Mucosa of stomach (tissue), 1 donor: ENCODE data around the gene GLIS2.

Experiments
- H3K27me3 ChIP-seq: one replicate; pipeline ENCODE4 v1.7.0; 2013; ENCODE audit warnings: mild to moderate bottlenecking, low read length; ENCODE audit not compliant: control insufficient read depth, insufficient read depth
- H3K36me3 ChIP-seq: one replicate; pipeline ENCODE4 v1.7.0; 2013; ENCODE audit warnings: low read length; ENCODE audit not compliant: control insufficient read depth, insufficient read depth
- H3K4me1 ChIP-seq: one replicate; pipeline ENCODE4 v1.7.0; 2013; ENCODE audit warnings: mild to moderate bottlenecking, low read length; ENCODE audit not compliant: control insufficient read depth, insufficient read depth
- H3K4me3 ChIP-seq: one replicate; pipeline ENCODE4 v1.7.0; 2013; ENCODE audit warnings: low read length
- H3K9ac ChIP-seq: one replicate; pipeline ENCODE4 v1.7.0; 2013; ENCODE audit warnings: mild to moderate bottlenecking, low read length, moderate library complexity
- H3K9me3 ChIP-seq: one replicate; pipeline ENCODE4 v1.7.0; 2013; ENCODE audit warnings: mild to moderate bottlenecking, low read length, moderate library complexity; ENCODE audit not compliant: control insufficient read depth
- donor health status: Pancreatic carcinoma.

Gene GLIS2

DNA sequence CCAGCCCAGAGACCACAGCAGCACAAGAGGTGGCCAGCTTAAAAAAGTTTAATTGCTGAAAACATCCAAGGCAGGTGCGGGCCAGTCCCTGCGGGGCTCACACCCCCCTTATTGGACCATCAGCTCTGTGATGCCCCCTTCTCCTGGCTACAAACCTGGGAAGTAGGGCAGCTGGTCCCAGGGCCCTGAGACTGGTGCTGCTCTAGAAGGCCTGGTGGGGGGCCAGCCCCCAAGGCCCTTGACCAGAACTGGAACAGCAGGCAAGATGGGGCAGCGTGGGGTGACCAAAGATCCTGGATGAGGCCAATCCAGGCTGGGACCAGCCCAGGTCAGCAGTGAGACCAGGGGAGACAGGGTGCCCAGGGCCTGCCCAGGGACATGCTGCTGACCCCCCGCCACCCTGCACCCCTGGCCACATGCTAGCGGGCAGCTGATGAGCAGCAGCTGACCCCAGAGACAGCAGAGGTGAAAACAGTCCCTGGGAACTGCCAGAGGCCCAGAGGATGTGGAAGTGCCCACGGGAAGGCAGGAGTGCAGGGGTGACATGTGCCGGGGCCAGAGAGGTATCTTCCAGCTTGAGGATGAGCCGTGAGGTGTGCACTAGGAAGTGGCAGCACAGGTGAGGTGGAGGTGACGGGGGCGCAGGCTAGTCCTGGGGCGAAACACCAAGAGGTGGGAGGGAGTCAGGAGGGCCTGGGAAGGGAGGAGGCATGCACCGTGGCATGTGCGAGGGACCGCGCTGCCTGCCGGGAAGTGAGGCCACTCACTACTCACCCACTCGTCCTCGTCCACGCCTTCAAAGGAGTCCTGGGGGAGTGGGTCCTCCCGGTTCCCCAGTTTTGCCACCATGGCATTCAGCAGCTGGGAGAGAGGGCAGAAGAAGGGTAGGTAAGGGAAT, 38.9 kb downstream of the GLIS2 start:
- Histone ChIP-seq H3K9ac (no peak overlapping the region), H3K4me3 (no peak overlapping the region), H3K9me3 (no peaks in the 10 kb centered on the region), H3K27me3 (no peaks in the 10 kb centered on the region), H3K36me3 (no peaks in the 10 kb centered on the region), H3K4me1 (peaks cover 15% of the 10 kb centered on the region)

DNA sequence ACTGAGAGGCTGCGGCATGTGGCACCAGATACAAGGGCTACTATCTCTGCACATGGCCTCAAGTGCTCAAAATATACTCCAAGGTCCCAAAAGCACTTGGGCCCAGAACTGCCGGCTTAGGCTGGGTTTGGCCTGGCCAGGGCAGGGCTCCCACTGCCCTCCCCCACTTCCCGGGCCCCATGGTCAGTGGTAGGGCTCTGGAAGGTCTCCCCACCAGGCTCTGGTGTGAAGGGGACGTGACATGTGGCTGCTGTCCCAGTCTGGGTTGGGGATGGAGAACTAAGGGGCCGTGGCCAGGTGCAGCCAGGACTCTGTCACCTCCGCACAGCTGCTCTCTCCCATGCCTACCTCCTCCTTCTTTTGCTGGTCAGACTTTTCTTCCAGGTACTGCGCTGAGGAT, 41.0 kb downstream of the GLIS2 start:
- no peaks in the 10 kb centered on the region for H3K27me3 ChIP-seq
- H3K4me3 ChIP-seq = no peak overlapping the region
- peaks cover 5% of the 10 kb centered on the region for H3K4me1 ChIP-seq
- H3K9me3 ChIP-seq = no peaks in the 10 kb centered on the region
- peaks cover 5% of the 10 kb centered on the region for H3K36me3 ChIP-seq
- H3K9ac ChIP-seq = no peak overlapping the region

DNA sequence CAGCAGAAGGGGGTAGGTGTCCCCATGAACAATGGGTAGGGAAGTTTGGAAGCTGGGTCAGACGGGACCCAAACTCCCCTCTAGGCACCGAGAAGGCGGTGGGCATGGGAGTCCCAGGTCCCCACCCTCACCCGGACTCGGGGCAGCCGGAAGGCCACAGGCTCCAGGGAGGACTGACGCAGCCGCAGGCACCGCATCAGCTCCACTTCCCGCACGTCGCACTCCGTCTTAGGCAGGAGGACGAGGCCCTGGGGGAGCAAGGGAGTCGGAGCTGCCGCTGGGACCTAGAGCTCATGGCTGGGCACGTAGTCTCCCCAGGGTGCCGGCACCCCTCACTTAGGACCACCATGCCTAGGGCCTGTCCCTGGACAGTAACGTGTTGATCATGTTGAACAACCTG, 42.4 kb downstream of the GLIS2 start:
- Histone ChIP-seq H3K9me3 (no peaks in the 10 kb centered on the region), H3K9ac (no peak overlapping the region), H3K27me3 (no peaks in the 10 kb centered on the region), H3K4me3 (no peak overlapping the region), H3K36me3 (peaks cover 15% of the 10 kb centered on the region), H3K4me1 (peaks cover 5% of the 10 kb centered on the region)

DNA sequence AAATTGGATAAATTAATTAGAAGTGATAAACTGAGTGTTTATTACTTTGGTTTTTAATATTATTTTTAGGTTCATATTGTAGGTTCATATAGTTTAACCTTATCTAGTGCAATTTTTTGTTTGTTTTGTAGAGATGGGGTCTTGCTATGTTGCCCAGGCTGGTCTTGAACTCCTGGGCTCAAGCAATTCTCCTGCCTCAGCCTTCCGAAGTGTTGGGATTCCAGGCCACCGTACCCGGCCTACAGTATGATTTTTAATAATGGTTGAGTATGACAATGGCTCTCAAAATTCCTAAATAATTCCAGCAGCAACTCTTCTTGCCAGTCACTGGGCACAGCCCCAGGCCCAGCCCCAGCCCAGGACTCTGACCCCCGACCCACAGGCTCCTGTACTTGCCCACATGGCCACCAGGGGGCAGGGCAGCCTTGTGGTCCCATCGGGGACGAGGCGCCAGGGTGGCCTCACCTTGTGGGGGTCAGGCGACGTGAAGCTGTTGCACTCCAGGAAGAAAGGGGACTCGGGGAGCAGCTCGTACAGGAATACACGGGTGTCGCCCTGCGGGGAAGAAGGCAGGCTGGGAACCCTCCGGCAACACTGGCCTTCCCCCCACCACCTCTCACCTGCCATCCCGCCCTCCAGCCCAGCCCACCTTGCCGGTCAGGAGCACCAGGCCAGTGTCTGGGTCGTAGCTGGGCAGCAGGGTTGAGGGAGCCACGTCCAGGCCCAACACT, 43.1 kb downstream of the GLIS2 start:
- H3K9ac ChIP-seq = no peak overlapping the region
- peaks cover 15% of the 10 kb centered on the region for H3K36me3 ChIP-seq
- H3K4me3 ChIP-seq = no peak overlapping the region
- peaks cover 5% of the 10 kb centered on the region for H3K4me1 ChIP-seq
- H3K27me3 ChIP-seq = no peaks in the 10 kb centered on the region
- H3K9me3 ChIP-seq = no peaks in the 10 kb centered on the region

DNA sequence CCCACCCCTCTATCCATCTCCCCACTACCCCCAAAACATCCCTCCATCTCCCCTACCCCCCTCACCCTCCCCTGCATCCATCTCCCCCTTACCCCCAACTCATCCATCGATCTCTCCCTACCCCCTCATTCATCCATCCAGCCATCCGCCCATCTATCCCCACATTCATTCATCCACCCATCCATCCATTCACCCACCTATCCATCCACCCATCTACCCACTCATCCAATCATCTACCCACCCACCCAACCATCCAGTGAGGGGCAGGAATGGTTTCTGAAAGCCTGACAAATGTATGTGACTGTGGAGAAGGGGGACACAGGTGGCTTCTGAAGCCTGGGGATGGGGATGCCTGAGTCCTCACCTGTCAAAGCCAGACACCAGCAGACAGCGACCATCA, 44.0 kb downstream of the GLIS2 start:
- H3K9me3 ChIP-seq = no peaks in the 10 kb centered on the region
- H3K4me3 ChIP-seq = no peak overlapping the region
- H3K36me3 ChIP-seq = peaks cover 15% of the 10 kb centered on the region
- H3K4me1 ChIP-seq = peaks cover 5% of the 10 kb centered on the region
- no peak overlapping the region for H3K9ac ChIP-seq
- no peaks in the 10 kb centered on the region for H3K27me3 ChIP-seq

DNA sequence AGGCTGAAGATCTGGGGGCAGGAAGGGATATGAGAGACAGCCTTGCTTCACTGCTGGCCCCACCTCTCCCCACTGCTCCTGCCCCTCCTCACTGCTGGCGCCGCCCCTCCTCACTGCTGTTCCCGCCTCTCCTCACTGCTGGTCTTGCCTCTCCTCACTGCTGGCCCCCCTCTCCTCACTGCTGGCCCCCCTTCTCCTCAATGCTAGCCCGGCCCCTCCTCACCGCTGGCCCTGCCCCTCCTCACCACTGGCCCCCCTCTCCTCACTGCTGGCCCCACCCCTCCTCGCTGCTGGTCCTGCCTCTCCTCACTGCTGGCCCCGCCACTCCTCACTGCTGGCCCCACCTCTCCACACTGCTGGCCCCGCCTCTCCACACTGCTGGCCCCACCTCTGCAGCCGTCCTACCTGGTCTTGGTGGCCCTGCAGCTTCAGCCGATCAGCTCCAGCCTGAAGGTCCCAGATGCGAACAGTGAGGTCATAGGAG, 44.7 kb downstream of the GLIS2 start:
- Histone ChIP-seq H3K36me3 (peaks cover 15% of the 10 kb centered on the region), H3K9ac (no peak overlapping the region), H3K27me3 (no peaks in the 10 kb centered on the region), H3K9me3 (no peaks in the 10 kb centered on the region), H3K4me3 (no peak overlapping the region), H3K4me1 (peaks cover 5% of the 10 kb centered on the region)

DNA sequence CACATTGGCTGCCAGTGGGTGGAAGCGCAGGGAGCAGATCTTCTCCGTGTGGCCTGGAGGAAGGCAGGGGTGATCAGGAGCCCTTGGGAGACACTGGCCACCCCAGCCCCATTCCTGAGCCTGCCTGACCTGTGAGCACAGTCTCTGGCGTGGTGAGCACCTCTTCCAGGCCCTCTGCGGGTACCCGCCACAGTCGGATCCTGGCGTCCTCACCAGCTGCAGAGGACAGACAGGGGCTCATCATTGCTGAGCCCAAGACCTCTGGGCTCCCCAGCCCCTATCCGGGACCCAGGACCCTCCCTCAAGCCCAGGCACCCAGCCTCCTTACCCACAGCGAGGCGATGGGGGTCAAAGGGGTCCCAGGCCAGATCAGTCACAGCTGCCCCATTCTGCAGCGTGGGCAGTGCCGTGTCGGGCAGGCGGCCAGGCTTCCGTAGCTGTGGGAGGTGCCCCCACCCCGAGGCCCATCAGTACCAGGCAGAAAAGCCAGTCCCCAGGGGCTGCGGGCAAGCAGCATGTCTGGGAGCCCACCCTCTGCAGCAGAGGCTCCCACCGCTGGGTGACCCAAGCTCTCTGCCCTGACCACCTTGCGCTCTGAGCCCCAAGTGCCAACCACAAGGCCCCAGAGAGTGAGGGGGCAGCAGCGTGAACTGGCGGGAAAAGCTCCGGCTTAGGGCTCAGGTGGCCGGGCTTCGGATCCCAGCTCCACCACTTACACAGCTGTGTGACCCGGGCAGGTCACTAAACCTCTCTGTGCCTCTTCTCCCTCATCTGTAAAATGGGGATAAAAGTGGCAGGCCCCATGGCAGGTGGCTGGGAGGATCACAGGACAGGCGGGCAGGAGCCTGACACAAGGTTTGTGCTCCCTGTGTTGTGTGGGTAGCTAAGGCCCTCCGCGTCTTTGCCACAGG, 45.4 kb downstream of the GLIS2 start:
- Histone ChIP-seq H3K9ac (no peak overlapping the region), H3K9me3 (no peaks in the 10 kb centered on the region), H3K36me3 (peaks cover 15% of the 10 kb centered on the region), H3K4me3 (no peak overlapping the region), H3K4me1 (peaks cover 5% of the 10 kb centered on the region), H3K27me3 (no peaks in the 10 kb centered on the region)

DNA sequence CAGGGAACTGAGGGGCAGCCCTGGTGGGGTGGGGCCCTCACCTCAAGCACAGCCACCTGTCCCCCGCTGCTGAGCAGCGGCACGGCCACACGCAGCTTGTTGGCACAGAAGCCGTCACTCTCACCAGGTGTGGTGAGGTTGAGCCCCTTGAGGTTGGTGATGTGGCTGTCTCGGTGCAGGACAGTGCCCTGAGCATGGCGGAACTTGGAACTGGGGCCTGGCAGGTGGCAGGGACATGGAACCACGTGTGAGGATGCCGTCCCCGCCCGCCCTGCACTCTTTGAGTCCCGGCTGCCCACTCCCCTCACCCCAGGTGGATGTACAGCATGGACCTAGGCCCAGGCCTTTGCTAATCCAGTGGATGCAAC, 46.1 kb downstream of the GLIS2 start:
- Histone ChIP-seq H3K4me1 (peaks cover 8% of the 10 kb centered on the region), H3K9me3 (no peaks in the 10 kb centered on the region), H3K36me3 (peaks cover 15% of the 10 kb centered on the region), H3K9ac (no peak overlapping the region), H3K27me3 (no peaks in the 10 kb centered on the region), H3K4me3 (no peak overlapping the region)

DNA sequence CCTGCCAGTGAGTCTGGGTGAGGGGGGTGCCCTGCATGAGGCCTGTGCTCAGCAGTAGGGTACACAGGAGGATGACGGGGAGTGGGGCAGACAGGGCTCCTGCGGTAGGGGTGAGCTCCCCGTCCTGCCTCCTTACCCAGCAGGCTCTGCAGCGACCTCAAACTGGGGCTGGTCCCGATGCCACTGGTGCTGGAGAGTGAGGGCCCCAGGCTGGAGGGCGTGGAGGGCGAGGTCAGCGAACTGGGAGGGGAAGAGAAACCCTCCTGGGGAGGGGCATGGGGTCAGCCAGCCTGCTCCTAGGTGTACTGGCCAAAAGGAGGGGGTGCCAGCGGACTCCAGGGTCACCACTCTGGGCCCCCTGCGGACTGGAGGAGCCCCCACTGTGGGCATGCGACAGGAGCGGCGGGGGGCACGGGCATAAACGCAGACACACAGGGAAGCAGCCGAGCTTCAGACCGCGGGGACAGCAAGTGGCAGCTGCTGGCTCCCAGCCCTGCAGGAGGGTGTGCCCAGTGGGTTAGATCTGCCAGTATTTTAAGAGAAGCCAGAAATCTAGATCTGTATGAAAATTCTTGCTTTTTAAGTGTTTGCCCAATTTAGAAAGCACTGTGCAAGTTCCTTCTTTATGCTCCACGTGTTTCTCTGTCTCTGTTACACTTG, 46.7 kb downstream of the GLIS2 start:
- Histone ChIP-seq H3K27me3 (no peaks in the 10 kb centered on the region), H3K9ac (no peak overlapping the region), H3K4me1 (peaks cover 13% of the 10 kb centered on the region), H3K36me3 (peaks cover 15% of the 10 kb centered on the region), H3K4me3 (no peak overlapping the region), H3K9me3 (no peaks in the 10 kb centered on the region)

DNA sequence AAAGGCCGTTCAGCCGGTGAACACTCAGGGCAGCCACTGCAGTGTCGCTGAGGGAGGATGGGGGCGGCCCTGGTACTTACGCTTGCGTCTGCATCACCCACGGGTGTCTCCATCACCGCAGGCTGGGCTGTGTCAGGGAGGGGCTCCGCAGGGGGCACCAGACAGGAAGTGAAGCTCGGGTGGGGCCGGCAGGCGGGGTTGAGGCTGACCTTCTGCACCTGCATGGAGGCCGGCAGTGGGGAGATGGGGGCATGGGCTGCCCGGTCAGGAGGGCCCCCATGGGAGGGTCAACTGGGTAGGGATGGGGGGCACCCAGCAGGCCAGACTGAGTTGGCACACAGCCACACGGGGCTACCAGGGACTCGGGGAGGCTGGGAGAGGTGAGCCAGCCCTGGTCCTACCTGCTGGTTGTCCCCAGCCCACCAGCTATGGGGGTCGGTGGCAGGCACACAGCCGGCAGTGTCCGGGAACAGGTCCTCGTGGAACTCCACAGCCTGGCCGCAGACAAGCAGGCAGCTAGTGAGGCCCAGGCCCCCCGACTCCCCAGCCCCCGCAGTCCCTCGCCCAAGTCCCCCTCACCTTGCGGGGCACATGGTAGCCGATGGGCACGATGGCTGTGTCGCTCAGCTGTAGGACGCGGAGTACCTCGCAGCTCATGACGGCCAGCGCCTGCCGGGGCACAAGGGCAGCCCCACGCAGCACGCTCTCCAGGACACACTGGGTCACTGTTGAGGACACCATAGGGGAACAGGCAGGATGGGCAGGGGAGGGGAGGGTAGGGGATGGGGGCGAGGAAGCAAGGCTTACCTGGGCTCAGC, 48.5 kb downstream of the GLIS2 start:
- Histone ChIP-seq H3K9me3 (no peaks in the 10 kb centered on the region), H3K27me3 (no peaks in the 10 kb centered on the region), H3K4me1 (peaks cover 8% of the 10 kb centered on the region), H3K9ac (no peak overlapping the region), H3K4me3 (no peak overlapping the region), H3K36me3 (peaks cover 15% of the 10 kb centered on the region)

DNA sequence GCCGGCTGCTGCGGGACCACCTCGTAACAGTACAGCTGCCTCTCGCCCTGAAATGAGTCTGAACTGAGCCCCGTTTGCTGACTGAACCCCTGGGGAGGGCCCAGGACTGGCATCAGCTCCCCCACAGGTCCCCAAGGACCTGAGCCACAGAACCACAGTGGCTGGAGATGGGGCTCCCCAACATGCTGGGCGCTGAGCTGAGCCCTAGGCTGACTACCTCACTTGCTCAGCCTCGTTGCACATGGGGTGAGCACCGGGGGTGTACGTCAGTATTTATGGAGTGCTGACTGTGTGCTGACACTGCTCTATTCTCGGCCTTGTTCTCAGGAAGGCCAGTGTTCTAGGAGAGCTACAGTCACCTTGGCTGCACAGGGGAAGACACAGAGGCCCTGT, 49.1 kb downstream of the GLIS2 start:
- H3K9me3 ChIP-seq = no peaks in the 10 kb centered on the region
- H3K9ac ChIP-seq = no peak overlapping the region
- peaks cover 15% of the 10 kb centered on the region for H3K36me3 ChIP-seq
- H3K4me1 ChIP-seq = peaks cover 8% of the 10 kb centered on the region
- no peak overlapping the region for H3K4me3 ChIP-seq
- H3K27me3 ChIP-seq = no peaks in the 10 kb centered on the region
